ENCODE data around the gene ZNF467. TPM values are rescaled to one million over a fixed set of nuclear protein-coding genes. Genes with fewer than 3 reads are reported as not detected.

ZNF467 gene
- total RNA-seq, 1 experiment from 2014 or later: 11.3 TPM

GRCh38 chr7:149806726-149807125 lies 33.3 kb upstream of the ZNF467 start (continued):
- no peak for TF ChIP-seq CBX3 (IDR thresholded peaks at IDR 0.05; ENCODE audit: low read depth)

- no peaks in the 10 kb centered on the region for H3K36me3 ChIP-seq (ENCODE audit: control insufficient read depth in 1 of 2, insufficient read depth in 2 of 2, low read length in 2 of 2)
- H3K9me3 ChIP-seq (ENCODE audit: control insufficient read depth in 1 of 2, insufficient read depth in 1 of 2, low read depth in 1 of 2, low read length in 2 of 2): no peaks in the 10 kb centered on the region
- H3K27me3 ChIP-seq (ENCODE audit: insufficient read depth, low read length): no peaks in the 10 kb centered on the region
- H3K9ac ChIP-seq (ENCODE audit: low read length): no peak overlapping the region
- ATAC-seq (no peak), DNase-seq (ENCODE audit: low read depth, low spot score) (no peak)
- no peak for TF ChIP-seq POLR2A (IDR thresholded peaks at IDR 0.05; ENCODE audit: borderline replicate concordance, extremely low read depth, insufficient read depth, insufficient read length)
- no peak for TF ChIP-seq SRF (IDR thresholded peaks at IDR 0.05; ENCODE audit: low read depth)
- no peak for TF ChIP-seq EZH2 (IDR thresholded peaks at IDR 0.05)
- no peak for TF ChIP-seq ZNF274 (IDR thresholded peaks at IDR 0.05; ENCODE audit: low read depth, low read length)
- no peak for TF ChIP-seq EZH2phosphoT487 (IDR thresholded peaks at IDR 0.05; ENCODE audit: borderline replicate concordance)
- TF ChIP-seq, protein P1, sequence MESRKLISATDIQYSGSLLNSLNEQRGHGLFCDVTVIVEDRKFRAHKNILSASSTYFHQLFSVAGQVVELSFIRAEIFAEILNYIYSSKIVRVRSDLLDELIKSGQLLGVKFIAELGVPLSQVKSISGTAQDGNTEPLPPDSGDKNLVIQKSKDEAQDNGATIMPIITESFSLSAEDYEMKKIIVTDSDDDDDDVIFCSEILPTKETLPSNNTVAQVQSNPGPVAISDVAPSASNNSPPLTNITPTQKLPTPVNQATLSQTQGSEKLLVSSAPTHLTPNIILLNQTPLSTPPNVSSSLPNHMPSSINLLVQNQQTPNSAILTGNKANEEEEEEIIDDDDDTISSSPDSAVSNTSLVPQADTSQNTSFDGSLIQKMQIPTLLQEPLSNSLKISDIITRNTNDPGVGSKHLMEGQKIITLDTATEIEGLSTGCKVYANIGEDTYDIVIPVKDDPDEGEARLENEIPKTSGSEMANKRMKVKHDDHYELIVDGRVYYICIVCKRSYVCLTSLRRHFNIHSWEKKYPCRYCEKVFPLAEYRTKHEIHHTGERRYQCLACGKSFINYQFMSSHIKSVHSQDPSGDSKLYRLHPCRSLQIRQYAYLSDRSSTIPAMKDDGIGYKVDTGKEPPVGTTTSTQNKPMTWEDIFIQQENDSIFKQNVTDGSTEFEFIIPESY (IDR thresholded peaks at IDR 0.05; ENCODE audit: extremely low read depth, insufficient replicate concordance, low read length): no peak
- TF ChIP-seq, protein P2, sequence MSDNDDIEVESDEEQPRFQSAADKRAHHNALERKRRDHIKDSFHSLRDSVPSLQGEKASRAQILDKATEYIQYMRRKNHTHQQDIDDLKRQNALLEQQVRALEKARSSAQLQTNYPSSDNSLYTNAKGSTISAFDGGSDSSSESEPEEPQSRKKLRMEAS (IDR thresholded peaks at IDR 0.05): no peak
- no peak for TF ChIP-seq CTCF (IDR thresholded peaks at IDR 0.05 in 2 of 3, conservative IDR thresholded peaks at IDR 0.05 in 1 of 3; ENCODE audit: borderline replicate concordance in 1 of 3, insufficient read depth in 1 of 3, low read depth in 2 of 3, low read length in 2 of 3)
- no peak for TF ChIP-seq JUND (IDR thresholded peaks at IDR 0.05)
- no peak for TF ChIP-seq YY1 (IDR thresholded peaks at IDR 0.05; ENCODE audit: extremely low read depth, insufficient replicate concordance, low read depth, low read length)
- TF ChIP-seq ELF1 (IDR thresholded peaks at IDR 0.05; ENCODE audit: borderline replicate concordance, low read depth): no peak
- no peak for TF ChIP-seq TCF7L2 (IDR thresholded peaks at IDR 0.05; ENCODE audit: borderline replicate concordance, extremely low read depth, insufficient read depth, insufficient read length)
- TF ChIP-seq FOSL1 (IDR thresholded peaks at IDR 0.05; ENCODE audit: low read depth): no peak
- no peak for TF ChIP-seq POLR2AphosphoS5 (IDR thresholded peaks at IDR 0.05; ENCODE audit: low read depth, low read length)
- no peak for TF ChIP-seq EGR1 (IDR thresholded peaks at IDR 0.05; ENCODE audit: low read depth)
- no peak for TF ChIP-seq ATF3 (IDR thresholded peaks at IDR 0.05)
- TF ChIP-seq, protein P3, sequence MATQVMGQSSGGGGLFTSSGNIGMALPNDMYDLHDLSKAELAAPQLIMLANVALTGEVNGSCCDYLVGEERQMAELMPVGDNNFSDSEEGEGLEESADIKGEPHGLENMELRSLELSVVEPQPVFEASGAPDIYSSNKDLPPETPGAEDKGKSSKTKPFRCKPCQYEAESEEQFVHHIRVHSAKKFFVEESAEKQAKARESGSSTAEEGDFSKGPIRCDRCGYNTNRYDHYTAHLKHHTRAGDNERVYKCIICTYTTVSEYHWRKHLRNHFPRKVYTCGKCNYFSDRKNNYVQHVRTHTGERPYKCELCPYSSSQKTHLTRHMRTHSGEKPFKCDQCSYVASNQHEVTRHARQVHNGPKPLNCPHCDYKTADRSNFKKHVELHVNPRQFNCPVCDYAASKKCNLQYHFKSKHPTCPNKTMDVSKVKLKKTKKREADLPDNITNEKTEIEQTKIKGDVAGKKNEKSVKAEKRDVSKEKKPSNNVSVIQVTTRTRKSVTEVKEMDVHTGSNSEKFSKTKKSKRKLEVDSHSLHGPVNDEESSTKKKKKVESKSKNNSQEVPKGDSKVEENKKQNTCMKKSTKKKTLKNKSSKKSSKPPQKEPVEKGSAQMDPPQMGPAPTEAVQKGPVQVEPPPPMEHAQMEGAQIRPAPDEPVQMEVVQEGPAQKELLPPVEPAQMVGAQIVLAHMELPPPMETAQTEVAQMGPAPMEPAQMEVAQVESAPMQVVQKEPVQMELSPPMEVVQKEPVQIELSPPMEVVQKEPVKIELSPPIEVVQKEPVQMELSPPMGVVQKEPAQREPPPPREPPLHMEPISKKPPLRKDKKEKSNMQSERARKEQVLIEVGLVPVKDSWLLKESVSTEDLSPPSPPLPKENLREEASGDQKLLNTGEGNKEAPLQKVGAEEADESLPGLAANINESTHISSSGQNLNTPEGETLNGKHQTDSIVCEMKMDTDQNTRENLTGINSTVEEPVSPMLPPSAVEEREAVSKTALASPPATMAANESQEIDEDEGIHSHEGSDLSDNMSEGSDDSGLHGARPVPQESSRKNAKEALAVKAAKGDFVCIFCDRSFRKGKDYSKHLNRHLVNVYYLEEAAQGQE (IDR thresholded peaks at IDR 0.05; ENCODE audit: low read depth): no peak
- TF ChIP-seq SP1 (IDR thresholded peaks at IDR 0.05; ENCODE audit: low read depth): no peak
- TF ChIP-seq SIN3A (IDR thresholded peaks at IDR 0.05; ENCODE audit: low read depth): no peak
- no peaks in the 10 kb centered on the region for H3K79me2 ChIP-seq (ENCODE audit: insufficient read depth, low read length)
- H3K4me3 ChIP-seq (replicated peaks in 1 of 2; ENCODE audit: low read depth in 1 of 2, low read length in 2 of 2): no peak overlapping the region
- intact Hi-C loops (cut with micrococcal nuclease): no loop called here
- no peak overlapping the region for H2AFZ ChIP-seq (ENCODE audit: low read depth, low read length, poor library complexity, severe bottlenecking)
- ChIA-PET CTCF (no interaction called here), RAD21 (ENCODE audit: low non-redundant PET in 1 of 2, low total read pairs in 2 of 2, uncharacterized antibody in 2 of 2, unreplicated experiment in 2 of 2) (no interaction called here), POLR2A (no interaction called here)
- no peak overlapping the region for H3K27ac ChIP-seq (ENCODE audit: low read depth, low read length)
- no peak overlapping the region for H3K4me2 ChIP-seq (ENCODE audit: low read length)
- H4K20me1 ChIP-seq (ENCODE audit: insufficient read depth): no peaks in the 10 kb centered on the region
- no TSS peak for BruUV-seq (replicated peaks)
- H3K9me2 ChIP-seq (ENCODE audit: insufficient read depth): no peaks in the 10 kb centered on the region
- no peaks in the 10 kb centered on the region for H3K4me1 ChIP-seq (ENCODE audit: control insufficient read depth in 1 of 2, insufficient read depth in 2 of 2, low read length in 2 of 2)
Measured at GRCh38 chr7:149804106-149804505, 30.7 kb upstream of the ZNF467 start.

All from HCT116 (cell line).